ENCODE measurements around the gene COQ10A.
"Not testable (repeated sequence)": the region's sequence is repeated elsewhere in the genome, so short reads cannot be mapped to it uniquely, and the experiment has no call there.

The COQ10A gene

GRCh38 chr12:56260380-56260779 lies 6.4 kb upstream of the COQ10A start:
- no peak for DNase-seq (ENCODE audit: extremely low read depth, insufficient read length)
- Histone ChIP-seq H3K36me3 (ENCODE audit: control insufficient read depth, insufficient read depth, low read length) (peaks cover 7% of the 10 kb centered on the region), H3K27me3 (replicated peaks; ENCODE audit: control insufficient read depth, insufficient read depth, low read length) (no peaks in the 10 kb centered on the region), H3K4me3 (replicated peaks; ENCODE audit: low read depth, low read length) (no peak overlapping the region)
- TF ChIP-seq, protein P1, sequence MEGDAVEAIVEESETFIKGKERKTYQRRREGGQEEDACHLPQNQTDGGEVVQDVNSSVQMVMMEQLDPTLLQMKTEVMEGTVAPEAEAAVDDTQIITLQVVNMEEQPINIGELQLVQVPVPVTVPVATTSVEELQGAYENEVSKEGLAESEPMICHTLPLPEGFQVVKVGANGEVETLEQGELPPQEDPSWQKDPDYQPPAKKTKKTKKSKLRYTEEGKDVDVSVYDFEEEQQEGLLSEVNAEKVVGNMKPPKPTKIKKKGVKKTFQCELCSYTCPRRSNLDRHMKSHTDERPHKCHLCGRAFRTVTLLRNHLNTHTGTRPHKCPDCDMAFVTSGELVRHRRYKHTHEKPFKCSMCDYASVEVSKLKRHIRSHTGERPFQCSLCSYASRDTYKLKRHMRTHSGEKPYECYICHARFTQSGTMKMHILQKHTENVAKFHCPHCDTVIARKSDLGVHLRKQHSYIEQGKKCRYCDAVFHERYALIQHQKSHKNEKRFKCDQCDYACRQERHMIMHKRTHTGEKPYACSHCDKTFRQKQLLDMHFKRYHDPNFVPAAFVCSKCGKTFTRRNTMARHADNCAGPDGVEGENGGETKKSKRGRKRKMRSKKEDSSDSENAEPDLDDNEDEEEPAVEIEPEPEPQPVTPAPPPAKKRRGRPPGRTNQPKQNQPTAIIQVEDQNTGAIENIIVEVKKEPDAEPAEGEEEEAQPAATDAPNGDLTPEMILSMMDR (IDR thresholded peaks at IDR 0.05; ENCODE audit: insufficient read depth, low read length, poor library complexity, severe bottlenecking), result no peak

- no peak for DNase-seq (ENCODE audit: extremely low read depth, insufficient read length)
Observed at GRCh38 chr12:56260921-56261320, 5.8 kb upstream of the COQ10A start.

GRCh38 chr12:56261503-56262232 lies 5.1 kb upstream of the COQ10A start:
- DNase-seq (ENCODE audit: extremely low read depth, insufficient read length), result no peak
- Histone ChIP-seq H3K27me3 (replicated peaks; ENCODE audit: control insufficient read depth, insufficient read depth, low read length) (no peaks in the 10 kb centered on the region), H3K4me3 (replicated peaks; ENCODE audit: low read depth, low read length) (no peak overlapping the region), H3K36me3 (ENCODE audit: control insufficient read depth, insufficient read depth, low read length) (no peaks in the 10 kb centered on the region; the same call in 1 of the 2 replicates)
- TF ChIP-seq, protein P1 (IDR thresholded peaks at IDR 0.05; ENCODE audit: insufficient read depth, low read length, poor library complexity, severe bottlenecking), result no peak

More at GRCh38 chr12:56260921-56261320, 5.8 kb upstream of the COQ10A start:
- H3K36me3 ChIP-seq (ENCODE audit: control insufficient read depth, insufficient read depth, low read length), result peaks cover 3% of the 10 kb centered on the region
- H3K4me3 ChIP-seq (replicated peaks; ENCODE audit: low read depth, low read length), result no peak overlapping the region
- no peaks in the 10 kb centered on the region for H3K27me3 ChIP-seq (replicated peaks; ENCODE audit: control insufficient read depth, insufficient read depth, low read length)
- TF ChIP-seq, protein P1 (IDR thresholded peaks at IDR 0.05; ENCODE audit: insufficient read depth, low read length, poor library complexity, severe bottlenecking), result no peak

GRCh38 chr12:56262955-56263354 lies 3.8 kb upstream of the COQ10A start:
- not testable (repeated sequence) for H3K36me3 ChIP-seq (ENCODE audit: control insufficient read depth, insufficient read depth, low read length); DNase-seq (ENCODE audit: extremely low read depth, insufficient read length); H3K27me3 ChIP-seq (replicated peaks; ENCODE audit: control insufficient read depth, insufficient read depth, low read length); H3K4me3 ChIP-seq (replicated peaks; ENCODE audit: low read depth, low read length)

DNA sequence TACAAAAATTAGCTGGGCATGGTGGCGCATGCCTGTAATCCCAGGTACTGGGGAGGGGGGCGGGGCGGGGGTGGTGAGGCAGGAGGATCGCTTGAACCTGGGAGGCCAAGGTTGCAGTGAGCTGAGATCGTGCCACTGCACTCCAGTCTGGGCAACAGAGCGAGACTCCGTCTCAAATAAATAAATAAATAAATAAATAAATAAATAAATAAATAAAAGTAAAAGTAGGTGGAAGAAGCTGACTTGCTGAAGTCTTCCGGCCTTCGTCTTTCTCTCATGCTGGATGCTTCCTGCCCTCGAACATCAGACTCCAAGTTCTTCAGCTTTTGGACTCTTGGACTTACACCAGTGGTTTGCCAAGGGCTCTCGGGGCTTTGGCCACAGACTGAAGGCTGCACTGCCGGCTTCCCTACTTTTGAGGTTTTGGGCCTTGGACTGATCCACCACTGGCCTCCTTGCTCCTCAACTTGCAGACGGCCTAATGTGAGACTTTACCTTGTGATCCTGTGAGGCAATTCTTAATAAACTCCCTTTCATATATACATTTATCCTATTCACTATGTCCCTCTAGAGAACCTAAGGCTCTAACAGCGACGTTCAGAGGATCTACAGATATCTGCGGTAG lies 562 bp upstream of the COQ10A start:
- H3K4me3 ChIP-seq (replicated peaks; ENCODE audit: low read depth, low read length), result peak overlapping the region; percentile 76
- not testable (repeated sequence) for H3K27me3 ChIP-seq (replicated peaks; ENCODE audit: control insufficient read depth, insufficient read depth, low read length); H3K36me3 ChIP-seq (ENCODE audit: control insufficient read depth, insufficient read depth, low read length); DNase-seq (ENCODE audit: extremely low read depth, insufficient read length)

- TF ChIP-seq, protein P1 (IDR thresholded peaks at IDR 0.05; ENCODE audit: insufficient read depth, low read length, poor library complexity, severe bottlenecking), result no peak
- DNase-seq (ENCODE audit: extremely low read depth, insufficient read length), result no peak
- Histone ChIP-seq H3K27me3 (replicated peaks; ENCODE audit: control insufficient read depth, insufficient read depth, low read length) (no peaks in the 10 kb centered on the region), H3K36me3 (ENCODE audit: control insufficient read depth, insufficient read depth, low read length) (peaks cover 4% of the 10 kb centered on the region), H3K4me3 (replicated peaks; ENCODE audit: low read depth, low read length) (peak overlapping the region; percentile 76)
Observed at GRCh38 chr12:56267443-56268071, 815 bp downstream of the COQ10A start.
